Trophoblast cell (in vitro differentiated cells and primary cell): ENCODE data around the gene S100A3.

ENCODE experiments used
- DNase-seq, 2 donors: peaks; one replicate each; pipeline ENCODE4 v3.0.0-alpha.2; 2016
- H2AFZ ChIP-seq: 2 replicates; pipeline ENCODE4 v1.6.1; 2013; ENCODE audit warnings: low read length, moderate library complexity, mild to moderate bottlenecking; ENCODE audit not compliant: insufficient read depth, poor library complexity
- H2AK5ac ChIP-seq: 2 replicates; pipeline ENCODE4 v1.6.1; 2013; ENCODE audit warnings: mild to moderate bottlenecking, low read length
- H2BK120ac ChIP-seq: 2 replicates; pipeline ENCODE4 v1.6.1; 2013; ENCODE audit warnings: low read length, mild to moderate bottlenecking, moderate library complexity; ENCODE audit not compliant: insufficient read depth, poor library complexity
- H2BK12ac ChIP-seq: 2 replicates; pipeline ENCODE4 v1.6.1; 2013; ENCODE audit warnings: mild to moderate bottlenecking, low read length, moderate library complexity
- H2BK5ac ChIP-seq: 2 replicates; pipeline ENCODE4 v1.6.1; 2013; ENCODE audit warnings: low read length, low read depth, moderate library complexity, mild to moderate bottlenecking; ENCODE audit not compliant: poor library complexity
- H3K14ac ChIP-seq: 2 replicates; pipeline ENCODE4 v1.6.1; 2013; ENCODE audit warnings: mild to moderate bottlenecking, low read length
- H3K18ac ChIP-seq: 2 replicates; pipeline ENCODE4 v1.6.1; 2013; ENCODE audit warnings: mild to moderate bottlenecking, low read length
- H3K23ac ChIP-seq: 2 replicates; pipeline ENCODE4 v1.6.1; 2013; ENCODE audit warnings: low read length
- H3K27ac ChIP-seq: 2 replicates; pipeline ENCODE4 v1.5.1; 2013; ENCODE audit warnings: low read depth, mild to moderate bottlenecking, inconsistent platforms, low read length, moderate library complexity
- H3K27me3 ChIP-seq: 2 replicates; pipeline ENCODE4 v1.6.1; 2013; ENCODE audit warnings: inconsistent platforms, mild to moderate bottlenecking, low read length, moderate library complexity; ENCODE audit not compliant: insufficient read depth
- H3K36me3 ChIP-seq, 2 experiments: 1 replicate in 1 of 2; 2 replicates in 1 of 2; pipeline ENCODE4 v1.6.1; 2013; ENCODE audit warnings: low read length in 2 of 2, mild to moderate bottlenecking in 2 of 2, moderate library complexity in 1 of 2; ENCODE audit not compliant: insufficient read depth in 2 of 2, control insufficient read depth in 1 of 2
- H3K4ac ChIP-seq: 2 replicates; pipeline ENCODE4 v1.6.1; 2013; ENCODE audit warnings: low read depth, mild to moderate bottlenecking, low read length, moderate library complexity
- H3K4me1 ChIP-seq, 2 experiments: 1 replicate in 1 of 2; 2 replicates in 1 of 2; pipeline ENCODE4 v1.6.1; 2013; ENCODE audit warnings: low read length in 2 of 2, mild to moderate bottlenecking in 2 of 2, moderate library complexity in 1 of 2; ENCODE audit not compliant: insufficient read depth in 2 of 2, control insufficient read depth in 1 of 2
- H3K4me2 ChIP-seq: 2 replicates; pipeline ENCODE4 v1.6.1; 2013; ENCODE audit warnings: inconsistent platforms, mild to moderate bottlenecking, low read length, moderate library complexity
- H3K4me3 ChIP-seq: 2 replicates; pipeline ENCODE4 v1.5.1; 2013; ENCODE audit warnings: mild to moderate bottlenecking, low read depth, low read length, inconsistent platforms
- H3K79me1 ChIP-seq: one replicate; pipeline ENCODE4 v1.6.1; 2013; ENCODE audit warnings: low read length
- H3K79me2 ChIP-seq: 2 replicates; pipeline ENCODE4 v1.6.1; 2013; ENCODE audit warnings: low read length, mild to moderate bottlenecking; ENCODE audit not compliant: control insufficient read depth, insufficient read depth, poor library complexity
- H3K9ac ChIP-seq: 2 replicates; pipeline ENCODE4 v1.6.1; 2013; ENCODE audit warnings: mild to moderate bottlenecking, low read length
- H3K9me3 ChIP-seq: 2 replicates; pipeline ENCODE4 v1.6.1; 2013; ENCODE audit warnings: low read depth, mild to moderate bottlenecking, control low read depth, inconsistent platforms, low read length; ENCODE audit not compliant: insufficient read depth
- H4K12ac ChIP-seq: 2 replicates; pipeline ENCODE4 v1.6.1; 2013; ENCODE audit warnings: low read depth, mild to moderate bottlenecking, low read length, moderate library complexity
- H4K8ac ChIP-seq: 2 replicates; pipeline ENCODE4 v1.6.1; 2013; ENCODE audit warnings: low read depth, mild to moderate bottlenecking, low read length, moderate library complexity
- H4K91ac ChIP-seq: one replicate; pipeline ENCODE4 v1.6.1; 2013; ENCODE audit warnings: low read depth, mild to moderate bottlenecking, low read length, moderate library complexity
- WGBS: extraction: QIAGEN DNeasy Blood & Tissue Kit; methylation state at CpG from one replicate; pipeline ENCODE4 v1.1.7; 2013; ENCODE audit warnings: missing lambda C conversion rate; ENCODE audit not compliant: insufficient read length, insufficient coverage; ENCODE audit errors: extremely low coverage; 5-methylcytosine and 5-hydroxymethylcytosine counted together

The S100A3 gene

DNA sequence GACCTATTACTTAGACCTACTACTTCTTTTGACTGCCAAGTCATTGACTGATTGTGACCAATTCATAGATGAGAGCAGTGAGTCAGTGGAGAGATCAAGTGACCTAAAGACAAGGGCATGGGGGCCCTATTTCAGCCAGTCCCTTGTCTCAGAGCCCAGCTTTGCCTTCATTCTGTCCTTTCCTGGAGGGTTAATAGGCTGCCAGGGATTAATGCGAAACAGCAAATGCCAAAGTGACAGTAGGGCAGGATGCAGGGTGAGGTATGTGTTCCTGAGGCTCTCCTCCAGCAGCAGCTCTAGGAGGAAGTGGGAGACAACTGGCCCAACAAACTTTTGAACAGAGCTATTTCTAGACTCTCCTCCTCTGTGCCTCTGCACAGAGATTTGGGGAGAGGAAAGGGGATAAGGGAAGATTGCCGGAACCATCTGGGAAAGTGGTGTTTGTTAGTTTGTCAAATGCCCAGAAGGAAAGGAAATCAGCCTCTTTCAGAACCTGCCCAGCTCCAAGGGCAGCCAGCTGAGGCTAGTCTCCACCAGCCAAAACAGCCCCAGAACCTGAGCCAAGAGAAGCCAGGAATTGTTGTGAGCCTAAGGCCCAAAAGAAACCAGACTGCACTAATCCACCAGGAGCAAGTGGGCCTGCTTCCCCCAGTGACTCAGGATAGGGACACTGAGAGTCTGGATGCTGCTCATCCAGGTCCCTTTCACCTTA, 4.9 kb upstream of the S100A3 start:
- H3K4me1 ChIP-seq: peaks cover 34 to 37% of the 10 kb centered on the region in 2 experiments
- H3K23ac ChIP-seq: no peak overlapping the region
- H4K91ac ChIP-seq: peak overlapping the region; percentile 84
- no CpG with 5 or more reads among the region's 2 CpGs for WGBS
- H3K9me3 ChIP-seq: no peaks in the 10 kb centered on the region
- H3K4me2 ChIP-seq: no peak overlapping the region
- peak overlapping the region; percentile 55 for H3K18ac ChIP-seq
- peaks cover 9% of the 10 kb centered on the region for H3K79me2 ChIP-seq
- no peak overlapping the region for H3K4ac ChIP-seq
- no peak for DNase-seq
- H3K79me1 ChIP-seq: peaks cover 34% of the 10 kb centered on the region
- H3K14ac ChIP-seq: peak overlapping the region; percentile 59
- no peak overlapping the region for H4K12ac ChIP-seq
- peak overlapping the region; percentile 70 for H3K27ac ChIP-seq
- peak overlapping the region; percentile 5 for H2AFZ ChIP-seq
- H3K27me3 ChIP-seq: no peaks in the 10 kb centered on the region
- H2BK120ac ChIP-seq: peak overlapping the region; percentile 23
- no peak overlapping the region for H3K4me3 ChIP-seq
- no peaks in the 10 kb centered on the region for H3K36me3 ChIP-seq
- H4K8ac ChIP-seq: peak overlapping the region; percentile 56
- no peak overlapping the region for H3K9ac ChIP-seq
- peak overlapping the region; percentile 11 for H2BK5ac ChIP-seq
- H2AK5ac ChIP-seq: no peak overlapping the region
- H2BK12ac ChIP-seq: peak overlapping the region; percentile 55

GRCh38 chr1:153553096-153553495, 4.0 kb upstream of the S100A3 start:
- Histone ChIP-seq H3K9me3 (no peaks in the 10 kb centered on the region), H2BK120ac (peak overlapping the region; percentile 23), H3K4me3 (peak overlapping the region; percentile 1), H2BK5ac (no peak overlapping the region), H3K36me3 (no peaks in the 10 kb centered on the region), H3K79me1 (peaks cover 42% of the 10 kb centered on the region), H3K9ac (no peak overlapping the region), H4K91ac (peak overlapping the region; percentile 84), H3K18ac (no peak overlapping the region), H3K4me2 (no peak overlapping the region), H2AK5ac (peak overlapping the region; percentile 31), H3K23ac (no peak overlapping the region), H3K27ac (no peak overlapping the region), H2AFZ (no peak overlapping the region), H3K79me2 (peaks cover 14% of the 10 kb centered on the region), H3K14ac (peak overlapping the region; percentile 21), H4K8ac (no peak overlapping the region), H3K4me1 (peaks cover 41 to 45% of the 10 kb centered on the region in 2 experiments), H4K12ac (no peak overlapping the region), H2BK12ac (peak overlapping the region; percentile 55), H3K27me3 (no peaks in the 10 kb centered on the region), H3K4ac (no peak overlapping the region)
- DNase-seq: no peak
- WGBS: no CpG with 5 or more reads among the region's 12 CpGs

GRCh38 chr1:153552335-153552734, 3.3 kb upstream of the S100A3 start:
- Histone ChIP-seq H3K36me3 (no peaks in the 10 kb centered on the region), H2BK12ac (no peak overlapping the region), H3K9ac (no peak overlapping the region), H4K91ac (peak overlapping the region; percentile 37), H2BK120ac (no peak overlapping the region), H3K18ac (no peak overlapping the region), H3K27ac (no peak overlapping the region), H3K4me1 (peaks cover 49 to 52% of the 10 kb centered on the region in 2 experiments), H3K9me3 (no peaks in the 10 kb centered on the region), H4K8ac (no peak overlapping the region), H3K79me1 (peaks cover 49% of the 10 kb centered on the region), H3K14ac (no peak overlapping the region), H4K12ac (no peak overlapping the region), H2AK5ac (no peak overlapping the region), H3K4ac (no peak overlapping the region), H3K4me2 (no peak overlapping the region), H3K4me3 (no peak overlapping the region), H3K27me3 (no peaks in the 10 kb centered on the region), H2AFZ (no peak overlapping the region), H3K79me2 (peaks cover 14% of the 10 kb centered on the region), H3K23ac (no peak overlapping the region), H2BK5ac (no peak overlapping the region)
- DNase-seq: no peak
- WGBS: no CpG with 5 or more reads among the region's 8 CpGs

- H4K12ac ChIP-seq: no peak overlapping the region
- H3K4me1 ChIP-seq: peaks cover 60% of the 10 kb centered on the region in 2 experiments
- H3K9ac ChIP-seq: no peak overlapping the region
- no peak overlapping the region for H3K4me3 ChIP-seq
- no peaks in the 10 kb centered on the region for H3K36me3 ChIP-seq
- H3K27ac ChIP-seq: peak overlapping the region; percentile 80
- H3K79me1 ChIP-seq: peaks cover 63% of the 10 kb centered on the region
- no CpG with 5 or more reads among the region's 10 CpGs for whole genome bisulfite sequencing
- H2AFZ ChIP-seq: no peak overlapping the region
- no peak for DNase-seq
- H2AK5ac ChIP-seq: peak overlapping the region; percentile 87
- H3K27me3 ChIP-seq: no peaks in the 10 kb centered on the region
- peak overlapping the region; percentile 97 for H2BK5ac ChIP-seq
- H2BK120ac ChIP-seq: peak overlapping the region; percentile 99
- H4K8ac ChIP-seq: peak overlapping the region; percentile 82
- H3K4me2 ChIP-seq: no peak overlapping the region
- H3K4ac ChIP-seq: peak overlapping the region; percentile 42
- H2BK12ac ChIP-seq: peak overlapping the region; percentile 98
- H3K79me2 ChIP-seq: peaks cover 14% of the 10 kb centered on the region
- H3K23ac ChIP-seq: no peak overlapping the region
- peak overlapping the region; percentile 92 for H3K14ac ChIP-seq
- peak overlapping the region; percentile 82 for H3K18ac ChIP-seq
- H4K91ac ChIP-seq: peak overlapping the region; percentile 100
- no peaks in the 10 kb centered on the region for H3K9me3 ChIP-seq
Measured at GRCh38 chr1:153550827-153551500, 1.9 kb upstream of the S100A3 start.
